Heart right ventricle (tissue), 16 donors: ENCODE measurements around the gene GPATCH8. TPM values are rescaled to one million over a fixed set of nuclear protein-coding genes. Genes with fewer than 3 reads are reported as not detected.
A peak's percentile ranks its signal among the peaks of the same experiment; 100 is the strongest.
"Not testable (repeated sequence)": the region's sequence is repeated elsewhere in the genome, so short reads cannot be mapped to it uniquely, and the experiment has no call there.

ENCODE experiments used
- ATAC-seq, 8 donors: fragments of 200-7000 bp; cut with Tn5 transposase; one replicate each; pipeline ENCODE4 v1.9.1; 2020; ENCODE audit warnings: mild to moderate bottlenecking in 8 of 8, moderate library complexity in 8 of 8, moderate number of reproducible peaks in 1 of 8
- DNase-seq, 2 donors: peaks; one replicate each; pipeline ENCODE4 v3.0.0-alpha.2; 2020
- H3K27ac ChIP-seq, 10 donors: fragments of 200-600 bp; sonication (generic) in 2 of 10; one replicate each; pipeline versions ENCODE4 v1.5.0 to v1.8.0; 2020 to 2022; ENCODE audit warnings: mild to moderate bottlenecking in 3 of 10
- H3K27me3 ChIP-seq, 7 donors: fragments of 200-600 bp; one replicate each; pipeline ENCODE4 v1.8.0; 2021 to 2022; ENCODE audit warnings: mild to moderate bottlenecking in 2 of 7
- H3K36me3 ChIP-seq, 9 donors: fragments of 200-600 bp; sonication (generic) in 1 of 9; one replicate each; pipeline versions ENCODE4 v1.5.0 to v1.8.0; 2020 to 2022; ENCODE audit warnings: mild to moderate bottlenecking in 2 of 9
- H3K4me1 ChIP-seq, 9 donors: fragments of 200-600 bp; sonication (generic) in 1 of 9; one replicate each; pipeline versions ENCODE4 v1.5.0 to v1.8.0; 2020 to 2022; ENCODE audit warnings: mild to moderate bottlenecking in 4 of 9
- H3K4me3 ChIP-seq, 10 donors: fragments of 200-600 bp; sonication (generic) in 2 of 10; one replicate each; pipeline versions ENCODE4 v1.5.0 to v1.8.0; 2020 to 2022; ENCODE audit warnings: mild to moderate bottlenecking in 7 of 10, moderate library complexity in 2 of 10
- H3K9me3 ChIP-seq, 11 donors: fragments of 200-600 bp in 10 of 11; sonication (generic) in 2 of 11; one replicate each; pipeline versions ENCODE4 v1.5.0 to v1.8.0; 2013 to 2022; ENCODE audit warnings: mild to moderate bottlenecking in 2 of 11, control low read depth in 1 of 11, moderate library complexity in 1 of 11
- WGBS, 2 donors: extraction: QIAGEN DNeasy Blood & Tissue Kit; methylation state at CpG; one replicate each; pipeline ENCODE4 v1.1.7; 2013; ENCODE audit warnings: inconsistent platforms in 1 of 2; 5-methylcytosine and 5-hydroxymethylcytosine counted together
- intact Hi-C, 10 donors: fragments of 100-400 bp; cut with DNase I; formaldehyde crosslinking; loops; one replicate each; pipeline versions ENCODE4 v1.11.1 to v1.14.2; 2022
- polyA plus RNA-seq, 2 donors: library from polyadenylated mRNA; stranded (reverse); fragments of 200-250 nt; gene quantifications; one replicate each; pipeline ENCODE4 v1.2.3, GENCODE V29; 2013
- total RNA-seq, 10 donors: library from RNA; stranded (reverse); fragmentation: NEBNext Ultra II Directional in 3 of 10; extraction: Animal tissue kit (Norgen Biotek cat#: 25700) in 3 of 10; gene quantifications; one replicate each; pipeline versions ENCODE4 v1.2.1 to v1.2.4, GENCODE V29; 2021 to 2023
- TF ChIP-seq, protein P1 (sequence below), 9 donors: fragments of 200-600 bp; sonication (generic) in 2 of 9; IDR thresholded peaks; one replicate each; pipeline versions ENCODE4 v1.5.0 to v1.8.0; 2021 to 2022; ENCODE audit warnings: antibody characterized with exemption in 9 of 9, mild to moderate bottlenecking in 5 of 9, moderate library complexity in 1 of 9
- donor health status: Arrhythmogenic right ventricular cardiomyopathy.
- donor health status: ischemic (EF 13 %, LVEDD 7.1; RV severe dilation, severe dysfunction).
- donor health status: healthy with polysubstance abuse.
- donor health status: DM: no; HTN: yes; CAD: no.
- donor health status: DM: no; HTN: no; CAD: no.
- donor health status: ischemic (EF 25% LVEDD 6.9; RV normal size, moderate dysfunction).
- donor health status: ischemic (EF 25% LVEDD 5.7; RV mildly dilated, moderate dysfunction).
- donor health status: healthy.
- donor health status: DM: yes; HTN: yes; CAD: no.
- donor health status: Ischemic cardiomyopathy.
- donor health status: ischemic (EF 35%, LVEDD 5.7; RV mildly dilated, moderate dysfunction).
- donor health status: nonischemic (EF 11% LVEDD 7.7; RV severe dilation, severe dysfunction).
- donor health status: DM: yes; HTN: yes; CAD: no.
- donor health status: PGD.
- donor health status: ischemic (EF 29% LVEDD 5.4; RV normal size, mild dysfunction).
- donor health status: nonischemic (EF 23%, LVEDD 6.1; RV moderate dilation, normal function).

GPATCH8 gene
- total and polyA plus RNA-seq, 12 donors = 5.8 to 25.1 (median 22.0) TPM

- Histone ChIP-seq H3K36me3 (no peaks in the 10 kb centered on the region), H3K9me3 (no peaks in the 10 kb centered on the region), H3K4me1 (peaks cover 0 to 14% (median 12%) of the 10 kb centered on the region in 9 donors), H3K27ac (no peak overlapping the region), H3K27me3 (peaks cover 0 to 45% (median 13%) of the 10 kb centered on the region in 7 donors), H3K4me3 (no peak overlapping the region)
- intact Hi-C loops = no loop called here
- ATAC-seq (no peak), DNase-seq (no peak)
- 61 to 64% methylated on average over 7 of the region's 7 CpGs for WGBS, 2 donors
- TF ChIP-seq, protein P1, sequence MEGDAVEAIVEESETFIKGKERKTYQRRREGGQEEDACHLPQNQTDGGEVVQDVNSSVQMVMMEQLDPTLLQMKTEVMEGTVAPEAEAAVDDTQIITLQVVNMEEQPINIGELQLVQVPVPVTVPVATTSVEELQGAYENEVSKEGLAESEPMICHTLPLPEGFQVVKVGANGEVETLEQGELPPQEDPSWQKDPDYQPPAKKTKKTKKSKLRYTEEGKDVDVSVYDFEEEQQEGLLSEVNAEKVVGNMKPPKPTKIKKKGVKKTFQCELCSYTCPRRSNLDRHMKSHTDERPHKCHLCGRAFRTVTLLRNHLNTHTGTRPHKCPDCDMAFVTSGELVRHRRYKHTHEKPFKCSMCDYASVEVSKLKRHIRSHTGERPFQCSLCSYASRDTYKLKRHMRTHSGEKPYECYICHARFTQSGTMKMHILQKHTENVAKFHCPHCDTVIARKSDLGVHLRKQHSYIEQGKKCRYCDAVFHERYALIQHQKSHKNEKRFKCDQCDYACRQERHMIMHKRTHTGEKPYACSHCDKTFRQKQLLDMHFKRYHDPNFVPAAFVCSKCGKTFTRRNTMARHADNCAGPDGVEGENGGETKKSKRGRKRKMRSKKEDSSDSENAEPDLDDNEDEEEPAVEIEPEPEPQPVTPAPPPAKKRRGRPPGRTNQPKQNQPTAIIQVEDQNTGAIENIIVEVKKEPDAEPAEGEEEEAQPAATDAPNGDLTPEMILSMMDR (IDR thresholded peaks at IDR 0.05) = no peak
Measured at GRCh38 chr17:44367231-44367979, 135.8 kb downstream of the GPATCH8 start.

DNA sequence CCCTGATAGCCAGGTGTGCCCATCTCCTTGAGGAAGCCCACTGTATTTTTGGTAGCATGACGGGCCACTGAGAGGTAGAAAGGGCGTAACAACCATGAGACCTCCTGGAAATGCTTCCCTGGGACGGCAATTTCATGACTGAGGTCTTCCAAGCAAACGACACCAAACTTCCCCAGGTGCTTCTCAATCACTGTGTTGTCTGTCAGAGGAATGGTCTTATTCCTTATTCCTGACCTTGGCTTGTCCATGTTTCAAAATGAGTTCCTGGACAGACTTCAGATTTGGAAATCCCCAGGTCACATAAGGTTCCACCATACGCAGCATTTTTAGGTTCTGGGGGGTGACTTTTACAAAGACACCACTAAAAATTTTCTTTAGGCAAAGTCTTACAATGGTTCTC, 138.2 kb downstream of the GPATCH8 start:
- Histone ChIP-seq H3K4me1 (peaks cover 0 to 32% (median 17%) of the 10 kb centered on the region in 9 donors), H3K27me3 (peaks cover 0 to 48% (median 7%) of the 10 kb centered on the region in 7 donors)
- H3K36me3 ChIP-seq, ATAC-seq, DNase-seq, intact Hi-C loops, H3K4me3 ChIP-seq, H3K27ac ChIP-seq, H3K9me3 ChIP-seq: not testable (repeated sequence)
- 86 to 91% methylated on average over 5 of the region's 5 CpGs for WGBS, 2 donors

DNA sequence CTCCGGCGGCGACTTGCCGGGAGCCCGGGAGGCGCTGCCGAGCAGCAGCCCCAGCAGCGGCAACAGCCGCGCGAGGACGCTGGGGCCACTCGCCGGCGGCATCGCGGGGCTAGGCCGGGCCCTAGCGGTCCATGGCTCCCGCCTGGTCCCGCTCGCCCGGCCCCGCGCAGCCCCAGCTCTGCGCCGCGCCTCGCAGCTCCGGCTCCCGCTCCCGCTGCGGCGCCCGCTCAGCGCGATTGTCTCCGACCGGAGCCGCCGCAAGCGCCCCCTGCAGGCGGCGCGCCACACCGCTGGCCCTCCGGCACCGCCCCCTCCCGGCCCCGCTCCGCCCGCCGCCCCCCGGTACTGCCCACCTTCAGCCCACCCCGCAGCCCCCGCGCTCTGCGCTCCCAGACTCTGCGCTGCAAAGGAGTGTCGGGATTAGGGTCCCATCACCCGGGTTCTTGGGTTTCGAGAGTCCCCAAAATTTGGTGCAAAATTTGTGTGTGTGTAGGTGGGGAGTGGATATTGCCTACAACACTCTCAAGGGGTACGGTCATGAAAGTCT, 139.5 kb downstream of the GPATCH8 start, which contains the start of gene FAM171A2:
TSS of gene FAM171A2 (minus strand) at position 241 of the 547 bp plus-strand sequence. CDS start at position 102, 139 bp downstream.
- Histone ChIP-seq H3K36me3 (no peaks in the 10 kb centered on the region), H3K4me3 (peak within 1 kb of the TSS; percentile 46 to 78 (median 66)), H3K9me3 (no peaks in the 10 kb centered on the region), H3K27me3 (peaks cover 0 to 41% (median 6%) of the 10 kb centered on the region in 7 donors), H3K4me1 (peaks cover 0 to 32% (median 17%) of the 10 kb centered on the region in 9 donors), H3K27ac (peak within 1 kb of the TSS in 6 of 10 donors; percentile 22 to 73 (median 40))
- ATAC-seq (peak; percentile 55 to 89 (median 76)), DNase-seq (peak in 1 of 2 donors; percentile 73)
- 1% methylated on average over 57 to 62 of the region's 63 CpGs for WGBS, 2 donors
- intact Hi-C loops = no loop called here
- TF ChIP-seq, protein P1 (IDR thresholded peaks at IDR 0.05) = peak; percentile 54 to 96 (median 83)

GRCh38 chr17:44362949-44363612, 140.1 kb downstream of the GPATCH8 start:
- TF ChIP-seq, protein P1 (IDR thresholded peaks at IDR 0.05) = no peak
- Histone ChIP-seq H3K27ac (peak overlapping the region in 6 of 10 donors; percentile 22 to 73 (median 40)), H3K4me1 (peaks cover 0 to 32% (median 17%) of the 10 kb centered on the region in 9 donors), H3K4me3 (peak overlapping the region; percentile 46 to 78 (median 66)), H3K36me3 (no peaks in the 10 kb centered on the region), H3K27me3 (peaks cover 0 to 41% (median under 1%) of the 10 kb centered on the region in 7 donors), H3K9me3 (no peaks in the 10 kb centered on the region)
- ATAC-seq (peak; percentile 26 to 48 (median 39)), DNase-seq (peak in 1 of 2 donors; percentile 24)
- intact Hi-C loops = no loop called here
- WGBS, 2 donors = 1 to 2% methylated on average over 44 to 45 of the region's 45 CpGs
